HG03139 (cell line): ENCODE measurements around the gene TRAF2.

Experiments
- ATAC-seq: cut with Tn5 transposase; IDR thresholded peaks from one replicate; pipeline ENCODE4 v1.9.1; 2021; ENCODE audit not compliant: unreplicated experiment

The TRAF2 gene

DNA sequence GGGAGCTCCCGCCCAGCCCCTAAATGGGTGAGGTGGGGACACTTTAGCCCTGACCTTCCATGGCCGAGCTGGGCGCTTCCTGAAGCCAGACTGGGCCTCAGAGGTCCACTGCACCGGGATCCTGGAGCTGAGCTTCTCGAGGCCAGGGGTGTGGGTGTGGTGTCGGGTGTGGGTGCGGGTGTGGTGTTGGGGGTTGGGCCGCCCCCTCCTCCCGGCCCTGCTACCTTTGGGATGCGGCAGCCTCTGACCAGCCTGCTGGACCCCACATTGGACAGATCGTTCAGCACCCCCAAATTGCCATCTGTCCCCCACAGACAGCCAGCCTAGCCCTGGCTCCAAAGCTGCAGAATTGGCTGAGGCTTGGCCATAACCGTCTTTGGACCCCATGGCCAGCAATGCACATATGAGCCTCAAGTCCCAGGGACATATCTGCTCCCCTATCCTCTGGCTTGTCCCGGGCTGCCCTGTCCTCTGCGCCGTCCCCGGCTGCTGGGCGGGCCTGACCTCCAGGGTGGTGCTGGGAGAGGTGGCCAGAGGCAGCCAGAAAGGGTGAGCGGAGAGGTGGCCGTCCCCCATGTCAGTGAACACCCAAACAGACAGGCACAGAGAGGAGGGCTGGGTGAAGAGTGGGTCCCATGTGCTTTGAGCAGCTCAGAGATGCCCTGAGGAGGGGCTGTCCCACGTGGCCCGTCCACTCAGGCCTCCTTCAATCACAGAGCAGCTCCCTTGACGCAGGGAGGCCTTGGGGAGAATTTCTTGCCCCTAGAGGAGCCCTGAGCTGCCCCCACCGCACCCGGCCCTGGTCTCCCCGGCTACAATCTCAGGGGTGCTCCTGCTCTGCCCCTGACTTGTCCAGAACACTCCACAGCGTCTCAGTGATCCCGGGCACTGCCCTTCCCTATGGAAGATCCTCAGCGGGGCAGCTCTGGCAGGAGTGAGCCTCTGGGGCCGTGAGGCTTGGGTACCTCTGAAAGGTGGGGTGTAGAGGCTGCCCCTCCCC is 87.6 kb downstream of the TRAF2 start:
- ATAC-seq, result no peak

DNA sequence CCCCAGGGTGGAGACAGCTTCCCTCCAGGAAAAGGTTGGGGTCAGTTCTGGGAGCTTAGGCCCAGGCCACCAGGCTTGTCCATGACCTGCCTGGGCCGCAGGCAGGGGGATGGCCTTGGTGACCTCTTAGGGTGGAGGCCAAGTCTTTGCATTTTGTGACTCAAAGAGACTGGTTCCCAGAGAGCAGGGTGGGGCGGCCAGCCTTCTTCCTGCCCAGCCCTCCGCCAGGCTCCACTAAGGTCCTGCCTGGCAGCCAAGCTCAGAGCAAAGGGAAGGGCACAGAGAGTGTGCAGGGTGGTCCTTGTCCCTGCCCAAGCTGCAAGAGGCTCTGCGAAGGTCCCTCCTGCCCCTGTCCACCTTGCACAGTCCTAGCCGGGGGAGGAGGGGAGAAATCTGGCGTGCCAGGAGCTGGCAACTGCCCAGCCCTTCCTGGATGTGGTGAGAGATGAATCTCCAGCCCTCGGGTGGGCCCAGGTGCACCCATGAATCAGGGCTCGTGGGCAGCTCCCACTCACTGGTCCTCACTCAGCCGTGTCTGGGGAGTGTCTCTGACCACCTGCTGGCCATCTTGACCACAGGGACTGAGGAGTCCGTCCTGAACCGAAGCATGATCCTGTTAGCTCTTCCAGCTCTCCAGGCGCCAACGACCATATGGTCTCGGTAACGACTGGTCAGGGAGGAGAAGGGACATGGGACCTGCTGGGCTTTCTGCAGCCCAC is 88.7 kb downstream of the TRAF2 start:
- no peak for ATAC-seq

DNA sequence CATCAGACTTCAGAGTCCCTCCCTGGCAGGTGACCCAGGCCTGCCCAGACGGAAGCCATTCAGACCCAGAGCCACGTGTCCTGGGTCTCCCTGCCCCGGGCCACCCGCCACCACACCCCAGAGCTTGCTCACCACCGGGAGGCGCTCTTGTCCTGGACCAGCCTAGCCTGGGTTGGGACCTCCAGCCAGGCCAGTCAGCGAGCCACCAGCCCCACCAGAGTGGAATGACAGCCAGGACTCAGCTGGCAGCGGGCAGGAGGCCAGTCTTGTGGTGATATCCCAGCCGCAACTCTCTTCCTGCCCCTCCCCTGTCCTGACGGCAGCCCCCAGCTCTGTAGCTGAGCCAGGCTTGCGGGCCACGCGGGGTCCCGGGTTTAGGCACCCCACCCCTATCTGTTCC is 89.3 kb downstream of the TRAF2 start:
- ATAC-seq, result no peak
